CD4-positive, alpha-beta T cell treated with Interleukin-21 for 1 hour (primary cell): ENCODE results near the gene SCAMP4.
"Not testable (repeated sequence)": the region's sequence is repeated elsewhere in the genome, so short reads cannot be mapped to it uniquely, and the experiment has no call there.

Experiments
- DNase-seq: peaks from one replicate; pipeline ENCODE4 v3.0.0-alpha.2; 2020

SCAMP4 gene

DNA sequence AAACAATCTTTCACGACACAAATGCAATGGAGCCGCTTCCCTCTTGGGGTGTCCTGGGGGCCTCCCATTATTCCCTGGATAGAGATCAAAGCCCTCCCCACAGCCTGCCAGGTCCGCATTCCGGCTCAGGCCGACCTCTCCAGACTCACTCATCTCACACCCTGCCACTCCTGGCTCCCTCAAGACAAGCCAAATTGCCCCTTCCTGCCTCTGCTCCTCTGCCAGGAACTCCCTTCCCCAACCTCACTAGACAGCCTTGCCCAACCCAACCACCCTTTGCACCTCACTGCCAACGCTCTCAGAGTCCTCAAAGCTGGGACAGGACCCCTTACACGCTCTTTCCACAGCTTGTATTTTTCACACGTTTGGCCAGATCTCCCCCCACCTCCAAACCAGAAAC, 21.4 kb upstream of the SCAMP4 start:
- no peak for DNase-seq

DNA sequence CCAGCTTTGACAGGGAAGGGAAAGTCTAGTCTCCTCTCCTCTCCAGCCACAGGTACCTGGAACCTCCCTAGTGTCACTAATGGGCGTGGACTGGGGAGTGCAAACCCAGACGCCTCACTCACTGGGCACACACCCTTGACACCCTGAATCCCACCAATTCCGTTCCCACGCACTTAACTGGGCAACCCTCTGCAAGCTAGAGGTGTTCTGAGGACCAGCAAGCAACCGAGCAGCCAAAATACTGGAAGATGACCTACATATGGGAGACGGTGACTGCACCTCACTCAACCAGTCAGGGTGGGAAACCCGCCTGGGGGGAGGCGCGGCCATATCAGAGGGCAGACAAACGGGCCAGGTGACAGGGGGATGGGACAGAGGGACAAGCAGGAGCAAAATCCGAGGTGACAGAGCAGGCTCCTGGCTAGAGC, 20.9 kb upstream of the SCAMP4 start:
- DNase-seq = peak; percentile 70

DNA sequence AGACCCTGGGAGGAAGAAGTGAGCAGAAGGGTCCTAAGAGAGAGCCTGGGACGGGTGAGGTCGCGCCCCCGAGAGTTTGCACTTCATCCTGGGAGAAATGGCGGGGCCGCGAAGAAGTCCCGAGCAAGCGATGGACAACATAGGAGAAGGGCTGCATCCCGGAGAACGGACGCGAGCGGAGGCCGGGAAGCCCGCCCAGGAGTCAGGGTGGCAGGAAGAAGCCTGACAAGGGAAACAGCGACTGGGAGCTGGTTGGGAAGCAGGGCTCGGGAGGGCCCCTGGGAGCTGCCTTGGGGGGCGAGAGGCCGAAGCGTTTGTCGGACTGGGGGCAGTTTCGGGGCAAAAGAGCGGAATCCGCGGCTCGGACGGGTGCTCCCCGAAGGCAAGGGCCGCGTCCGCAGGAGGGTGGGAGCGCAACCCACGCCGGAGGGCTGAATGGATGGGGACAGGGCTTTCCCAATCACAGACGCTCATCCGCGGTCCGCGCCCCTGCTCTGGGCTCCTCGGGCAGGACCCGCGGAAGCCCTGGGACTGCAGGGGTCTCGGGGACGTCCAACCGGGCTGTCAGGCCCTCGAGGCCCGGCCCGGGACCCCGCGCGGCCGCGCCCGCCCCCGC, 20.4 kb upstream of the SCAMP4 start:
- no peak for DNase-seq

DNA sequence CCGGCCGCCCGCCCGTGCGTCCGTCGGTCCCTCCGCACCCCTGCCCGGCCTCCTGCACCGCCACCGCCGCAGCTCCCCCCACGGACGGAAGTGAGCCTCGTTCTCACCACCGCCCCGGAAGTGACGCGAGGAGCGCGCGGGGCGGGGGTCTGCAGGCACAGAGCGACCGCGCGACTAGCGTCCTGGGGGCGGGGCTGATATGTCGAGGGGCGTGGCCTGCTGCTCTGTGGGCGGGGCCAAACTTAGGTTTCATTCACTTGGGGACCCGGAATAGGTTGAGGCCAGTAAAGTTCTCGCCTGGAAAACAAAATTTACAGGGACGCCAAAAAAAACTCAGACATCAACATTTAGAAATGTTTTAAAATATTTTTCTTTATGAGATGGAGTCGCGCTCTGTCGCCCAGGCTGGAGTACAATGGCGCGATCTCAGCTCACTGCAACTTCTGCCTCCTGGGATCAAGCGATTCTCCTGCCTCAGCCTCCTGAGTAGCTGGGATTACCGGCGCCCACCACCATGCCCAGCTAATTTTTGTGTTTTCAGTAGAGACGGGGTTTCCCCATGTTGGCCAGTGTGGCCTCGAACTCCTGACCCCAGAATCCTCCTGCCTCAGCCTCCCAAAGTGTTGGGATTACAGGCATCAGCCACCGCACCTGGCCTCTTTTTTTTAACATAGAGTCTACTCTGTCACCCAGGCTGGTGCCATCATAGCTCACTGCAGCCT, 19.6 kb upstream of the SCAMP4 start, which contains the start of gene ABHD17A:
Gene ABHD17A (minus strand): TSS at position 99 of the 722 bp plus-strand sequence. CDS start 3,930 bp downstream, outside the sequence.
- peak; percentile 95 for DNase-seq

DNA sequence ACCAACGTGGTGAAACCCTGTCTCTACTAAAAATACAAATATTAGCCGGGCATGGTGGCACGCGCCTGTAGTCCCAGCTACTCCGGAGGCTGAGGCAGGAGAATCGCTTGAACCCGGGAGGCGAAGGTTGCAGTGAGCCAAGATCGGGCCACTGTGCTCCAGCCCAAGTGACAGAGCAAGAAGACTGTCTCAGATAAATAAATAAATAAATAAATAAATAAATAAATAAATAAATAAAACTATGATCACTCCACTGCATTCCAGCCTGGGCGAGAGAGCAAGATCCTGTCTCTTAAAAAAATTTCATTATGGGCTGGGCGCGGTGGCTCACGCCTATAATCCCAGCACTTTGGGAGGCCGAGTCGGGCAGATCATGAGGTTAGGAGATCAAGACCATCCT, 18.8 kb upstream of the SCAMP4 start:
- not testable (repeated sequence) for DNase-seq

DNA sequence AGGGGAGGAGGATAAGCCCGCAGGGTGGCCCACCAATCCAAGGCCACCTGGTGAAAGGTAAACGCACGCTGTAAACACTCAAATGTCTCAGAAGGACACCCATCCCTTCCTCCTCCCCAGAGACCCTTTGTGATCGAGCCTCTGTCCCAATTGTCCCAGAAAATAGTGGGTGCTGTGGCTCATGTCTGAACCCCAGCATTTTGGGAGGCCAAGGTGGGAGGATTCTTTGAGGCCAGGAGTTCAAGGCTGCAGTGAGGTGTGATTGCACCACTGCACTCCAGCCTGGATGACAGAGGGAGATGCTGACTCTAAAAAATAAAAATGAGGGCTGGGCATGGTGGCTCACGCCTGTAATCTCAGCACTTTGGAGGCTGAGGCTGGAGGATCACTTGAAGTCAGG, 16.8 kb upstream of the SCAMP4 start:
- DNase-seq = no peak

DNA sequence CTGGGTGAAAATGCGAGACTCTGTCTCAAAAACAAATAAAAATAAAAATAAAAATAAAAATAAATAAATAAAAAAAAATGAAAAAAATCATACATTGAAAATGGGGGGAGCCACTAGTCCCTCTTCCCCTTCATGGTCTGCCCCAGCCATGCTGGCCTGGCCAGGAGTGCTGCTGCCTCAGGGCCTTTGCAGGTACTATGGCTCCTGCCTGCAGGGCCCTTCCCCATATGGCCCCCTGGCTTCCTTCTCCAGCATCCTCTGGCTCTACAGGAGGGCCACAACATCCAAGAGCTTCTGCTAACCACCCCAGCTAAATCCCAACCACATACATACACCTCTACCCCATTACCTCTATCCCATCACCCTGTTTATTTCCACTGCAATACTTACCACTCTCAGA, 15.3 kb upstream of the SCAMP4 start:
- no peak for DNase-seq

DNA sequence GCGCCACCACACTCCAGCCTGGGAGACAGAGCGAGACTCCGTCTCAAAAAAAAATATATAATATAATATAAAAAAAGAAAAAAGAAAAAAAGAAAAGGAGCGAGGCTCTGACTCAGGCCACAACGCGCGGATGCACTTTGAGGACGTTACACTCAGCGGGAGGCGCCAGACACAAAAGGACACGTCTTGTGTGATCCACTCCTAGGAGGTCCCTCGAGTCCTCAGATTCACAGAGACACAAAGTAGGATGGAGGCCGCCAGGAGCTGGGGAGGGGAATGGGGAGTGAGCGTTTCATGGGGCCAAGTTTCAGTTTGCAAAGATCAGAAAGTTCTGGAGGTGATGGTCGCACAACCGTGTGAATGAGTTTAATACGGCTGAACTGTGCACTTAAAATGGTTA, 11.4 kb upstream of the SCAMP4 start:
- no peak for DNase-seq

DNA sequence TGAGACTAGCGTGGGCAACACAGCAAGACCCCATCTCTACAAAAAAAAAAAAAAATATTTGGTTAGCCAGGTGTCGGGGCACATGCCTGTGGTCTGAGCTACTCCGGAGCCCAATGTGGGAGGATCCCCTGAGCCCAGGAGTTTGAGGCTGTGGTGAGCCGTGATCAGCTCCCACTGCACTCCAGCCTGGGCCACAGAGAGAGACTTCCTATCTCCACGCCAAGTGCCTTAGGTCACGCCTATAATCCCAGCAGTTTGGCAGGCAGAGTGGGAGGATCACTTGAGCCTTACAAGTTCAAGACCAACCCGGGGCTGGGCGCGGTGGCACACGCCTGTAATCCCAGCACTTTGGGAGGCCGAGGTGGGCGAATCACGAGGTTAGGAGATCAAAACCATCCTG, 8.7 kb upstream of the SCAMP4 start:
- no peak for DNase-seq

DNA sequence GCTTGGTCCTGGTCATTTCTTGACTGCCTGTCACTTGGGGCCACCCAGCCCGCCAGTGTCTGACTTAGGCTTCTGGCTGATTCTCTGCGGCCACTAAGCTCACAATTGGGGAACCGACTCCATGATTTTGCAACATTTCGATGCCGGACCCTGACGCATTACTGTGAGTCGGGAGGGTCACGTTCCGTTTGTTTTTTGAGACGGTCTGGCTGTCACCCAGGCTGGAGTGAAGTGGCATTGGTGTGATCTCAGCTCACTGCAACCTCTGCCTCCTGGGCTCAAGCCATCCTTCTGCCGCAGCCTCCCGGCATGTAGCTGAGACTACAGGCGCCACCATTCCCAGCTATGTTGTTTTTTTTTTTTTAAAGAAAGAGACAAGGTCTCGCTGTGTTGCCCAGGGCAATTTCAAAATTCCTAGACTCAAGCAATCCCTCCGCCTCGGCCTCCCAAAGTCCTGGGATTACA, 3.2 kb upstream of the SCAMP4 start:
- no peak for DNase-seq

DNA sequence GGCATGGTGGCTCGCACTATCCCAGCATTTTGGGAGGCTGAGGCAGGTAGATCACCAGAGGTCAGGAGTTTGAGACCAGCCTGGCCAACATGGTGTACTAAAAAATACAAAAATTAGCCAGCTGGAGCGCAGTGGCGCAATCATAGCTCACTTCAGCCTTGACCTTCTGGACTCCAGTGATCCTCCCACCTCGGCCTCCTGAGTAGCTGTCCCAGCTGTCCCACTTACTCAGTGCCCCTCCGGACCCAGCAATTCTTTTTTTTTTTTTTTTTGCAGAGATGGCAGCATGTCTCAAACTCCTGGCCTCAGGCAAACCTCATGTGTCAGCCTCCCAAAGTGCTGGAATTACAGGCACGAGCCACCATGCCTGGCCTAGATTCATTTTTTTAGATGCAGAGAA, 2.3 kb upstream of the SCAMP4 start:
- DNase-seq = no peak

DNA sequence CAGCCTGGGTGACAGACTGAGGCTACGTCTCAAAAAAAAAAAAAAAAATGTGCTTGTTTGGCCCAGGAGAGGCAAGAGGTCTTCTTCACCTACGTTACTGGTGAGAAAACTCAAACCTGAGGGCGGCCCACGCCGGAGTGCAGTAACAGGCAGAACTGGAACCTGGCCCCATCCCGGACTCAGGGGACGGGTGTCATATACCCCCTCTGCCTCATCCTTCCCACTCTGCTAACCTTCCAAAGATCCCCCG, 414 bp upstream of the SCAMP4 start:
- no peak for DNase-seq

DNA sequence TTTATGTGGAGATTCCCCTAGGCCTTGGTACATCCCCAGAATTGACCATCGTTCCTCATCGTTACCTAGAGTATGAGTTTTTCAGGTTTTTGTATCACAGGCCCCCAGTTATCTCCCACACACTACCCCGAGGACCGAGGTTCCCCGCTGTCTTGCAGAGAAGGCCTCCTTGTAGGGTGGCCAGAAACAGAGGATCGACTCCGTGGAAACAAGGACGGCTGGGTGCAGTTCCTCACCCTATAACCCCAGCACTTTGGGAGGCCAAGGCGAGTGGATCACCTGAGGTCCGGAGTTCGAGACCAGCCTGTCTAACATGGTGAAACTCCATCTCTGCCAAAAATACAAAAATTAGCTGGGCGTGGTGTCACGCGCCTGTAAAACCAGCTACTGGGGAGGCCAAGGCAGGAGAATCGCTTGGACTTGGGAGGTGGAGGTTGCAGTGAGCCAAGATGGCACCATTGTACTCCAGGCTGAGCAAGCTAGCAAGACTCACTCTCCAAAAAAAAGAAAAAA, 720 bp downstream of the SCAMP4 start:
- DNase-seq = no peak

DNA sequence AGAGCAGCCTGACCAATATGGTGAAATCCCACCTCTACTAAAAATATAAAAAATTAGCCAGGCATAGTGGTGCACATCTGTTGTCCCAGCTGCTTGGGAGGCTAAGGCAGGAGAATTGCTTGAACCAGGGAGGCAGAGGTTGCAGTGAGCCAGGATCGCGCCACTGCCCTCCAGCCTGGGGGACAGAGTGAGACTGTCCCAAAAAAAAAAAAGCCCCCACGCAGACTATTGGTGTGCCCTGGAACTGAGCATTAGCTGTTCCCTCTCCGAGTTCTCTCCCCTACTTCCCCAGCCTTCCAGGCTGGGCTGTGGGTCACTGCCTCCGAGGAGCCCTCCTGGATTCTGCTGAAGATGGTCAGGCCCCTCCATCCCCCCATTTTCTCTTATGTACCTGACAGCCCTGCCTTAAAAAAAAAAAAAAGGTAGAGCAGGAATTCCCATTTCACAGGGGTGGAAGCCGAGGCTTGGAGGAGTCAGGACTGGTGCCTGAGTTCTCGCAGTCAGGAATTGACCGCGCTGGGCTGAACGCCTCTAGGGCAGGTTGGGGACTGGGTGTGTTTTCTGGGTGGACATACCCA, 1.9 kb downstream of the SCAMP4 start:
- DNase-seq = no peak

DNA sequence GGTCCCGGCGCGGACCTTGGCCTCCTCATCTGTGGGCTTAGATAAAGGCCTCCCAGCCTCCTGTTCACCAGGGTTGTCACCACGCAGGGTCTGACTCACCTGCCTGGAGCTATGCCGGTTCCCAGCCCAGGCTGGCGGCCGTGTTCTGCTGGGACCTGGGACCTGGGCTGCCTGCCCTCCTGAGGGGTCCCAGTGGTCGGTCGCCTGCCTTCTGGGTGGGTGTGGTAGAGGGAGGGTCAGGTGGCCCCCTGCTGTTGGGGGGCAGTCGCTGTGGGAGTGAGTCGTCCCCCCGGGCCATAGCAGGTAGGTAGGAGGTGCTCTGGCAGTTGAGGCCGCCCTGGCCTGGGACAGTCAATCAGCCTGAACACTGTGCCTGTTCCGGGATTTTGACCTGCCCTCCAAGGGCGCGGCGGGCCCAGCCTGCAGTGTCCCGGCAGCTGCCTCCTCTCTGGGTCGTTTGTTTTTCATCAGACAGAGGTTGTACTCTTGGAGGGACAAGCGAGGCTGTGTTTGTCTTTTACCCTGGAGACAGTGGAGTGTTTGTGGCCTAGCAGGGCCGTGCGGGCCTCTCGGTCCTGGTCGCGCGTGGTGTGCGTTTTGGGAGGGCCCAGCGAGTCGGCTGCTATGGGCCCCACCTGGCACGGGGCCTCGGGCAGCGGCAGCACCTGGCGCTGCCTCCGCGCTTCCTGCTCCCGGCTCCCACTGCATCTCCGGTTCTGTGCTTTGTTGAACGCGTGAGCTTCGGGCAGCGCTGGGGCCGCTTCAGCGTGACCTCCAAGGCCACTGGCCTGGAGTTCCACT, 2.6 kb downstream of the SCAMP4 start:
- no peak for DNase-seq

DNA sequence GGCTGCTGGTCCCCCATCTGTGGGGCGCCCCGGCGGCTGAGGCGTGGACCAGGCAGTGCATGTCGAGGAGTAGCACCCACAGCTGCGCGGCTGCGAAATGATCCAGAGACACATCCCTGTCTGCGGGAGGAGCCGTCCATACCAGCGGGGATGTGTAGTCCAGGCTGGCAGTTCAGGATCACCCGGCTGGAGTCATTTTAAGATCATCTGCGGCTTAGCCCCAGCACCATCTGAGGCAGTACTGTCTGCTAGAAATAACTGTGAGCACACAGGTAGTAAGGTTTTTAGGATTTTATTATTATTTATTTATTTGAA, 3.1 kb downstream of the SCAMP4 start:
- no peak for DNase-seq

DNA sequence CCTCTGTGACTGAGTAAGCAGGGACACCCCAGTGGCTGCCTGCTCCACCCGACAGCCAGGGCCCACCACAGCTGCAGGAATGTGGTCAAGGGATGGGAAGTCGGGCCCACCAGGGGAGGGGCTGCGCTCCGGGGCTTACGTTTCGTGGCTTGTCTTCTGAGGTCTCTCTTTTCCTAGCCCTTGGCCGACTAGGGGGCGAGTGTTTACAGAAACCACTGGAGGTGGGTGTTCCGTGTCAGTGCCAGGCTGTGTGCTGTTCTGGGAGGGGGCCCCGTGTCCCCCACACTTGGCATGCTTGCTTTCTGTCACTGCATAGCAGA, 4.5 kb downstream of the SCAMP4 start:
- no peak for DNase-seq

DNA sequence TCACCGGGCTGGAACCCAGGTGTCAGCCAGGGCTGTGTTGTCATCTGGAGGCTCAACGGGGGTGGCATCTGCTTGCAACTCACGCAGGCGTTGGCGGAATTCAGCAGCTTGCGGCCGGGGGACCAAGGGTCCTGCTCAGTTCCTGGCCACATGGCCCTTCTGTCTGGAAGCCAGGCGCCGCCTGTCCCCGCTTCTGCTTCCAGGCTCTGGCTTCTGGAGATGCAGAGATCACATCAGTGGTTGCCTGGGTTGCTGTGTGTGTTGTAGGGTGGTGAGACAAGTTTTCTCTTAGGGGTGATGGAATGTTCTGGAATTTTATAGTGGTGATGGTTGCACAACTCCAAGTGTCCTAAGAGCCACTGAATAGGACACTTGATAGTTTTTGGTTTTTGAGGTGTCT, 5.0 kb downstream of the SCAMP4 start:
- no peak for DNase-seq

DNA sequence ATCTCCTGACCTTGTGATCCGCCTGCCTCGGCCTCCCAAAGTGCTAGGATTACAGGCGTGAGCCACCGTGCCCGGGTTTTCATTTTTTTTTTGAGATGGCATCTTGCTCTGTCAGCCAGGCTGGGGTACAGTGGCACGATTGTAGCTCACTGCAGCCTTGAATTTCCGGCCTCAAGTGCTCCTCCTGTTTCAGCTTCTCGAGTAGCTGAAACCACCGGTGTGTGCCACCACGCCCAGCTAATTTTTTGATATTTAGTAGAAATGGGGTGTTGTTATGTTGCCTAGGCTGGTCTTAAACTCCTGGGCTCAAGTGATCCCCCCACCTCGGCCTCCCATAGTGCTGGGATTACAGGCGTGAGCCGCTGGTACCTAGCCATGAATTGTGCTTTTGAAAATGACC, 5.9 kb downstream of the SCAMP4 start:
- no peak for DNase-seq

DNA sequence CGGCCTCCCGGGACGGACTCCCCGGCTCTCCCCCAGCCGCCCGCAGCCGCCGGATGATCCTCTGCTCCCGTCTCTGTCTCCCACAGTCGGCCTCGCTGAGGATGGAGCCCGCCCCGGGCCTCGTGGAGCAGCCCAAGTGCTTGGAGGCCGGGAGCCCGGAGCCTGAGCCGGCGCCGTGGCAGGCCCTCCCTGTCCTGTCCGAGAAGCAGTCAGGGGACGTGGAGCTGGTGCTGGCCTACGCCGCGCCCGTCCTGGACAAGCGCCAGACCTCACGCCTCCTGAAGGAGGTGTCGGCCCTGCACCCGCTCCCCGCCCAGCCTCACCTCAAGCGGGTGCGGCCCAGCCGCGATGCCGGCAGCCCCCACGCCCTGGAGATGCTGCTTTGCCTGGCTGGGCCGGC, 6.8 kb downstream of the SCAMP4 start:
- DNase-seq = no peak

DNA sequence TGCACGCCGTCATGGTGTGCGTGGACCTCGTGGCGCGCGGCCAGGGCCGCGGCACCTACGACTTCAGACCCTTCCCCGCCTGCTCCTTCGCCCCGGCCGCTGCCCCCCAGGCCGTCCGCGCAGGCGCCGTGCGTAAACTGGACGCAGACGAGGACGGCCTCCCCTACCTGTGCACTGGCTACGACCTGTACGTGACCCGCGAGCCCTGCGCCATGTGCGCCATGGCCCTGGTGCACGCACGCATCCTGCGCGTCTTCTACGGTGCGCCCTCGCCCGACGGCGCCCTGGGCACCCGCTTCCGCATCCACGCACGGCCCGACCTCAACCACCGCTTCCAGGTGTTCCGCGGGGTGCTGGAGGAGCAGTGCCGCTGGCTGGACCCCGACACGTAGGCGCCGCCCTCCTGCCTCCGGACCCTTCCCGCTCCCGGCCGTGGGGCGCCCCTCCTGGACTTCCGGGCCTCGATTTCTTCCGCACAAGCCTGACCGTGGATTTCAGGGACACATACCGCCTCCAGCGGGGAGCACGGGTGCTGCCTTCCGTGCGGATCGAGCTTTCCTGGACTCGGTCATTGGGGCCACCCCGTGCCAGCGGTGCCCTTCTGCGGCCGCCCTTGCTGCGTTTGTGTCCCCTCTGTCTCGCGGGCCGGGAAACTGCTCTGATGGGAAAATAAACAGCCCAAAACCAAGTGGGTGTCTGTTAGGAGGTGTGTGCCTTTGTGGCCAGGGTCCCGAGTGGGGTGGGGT, 7.7 kb downstream of the SCAMP4 start:
- no peak for DNase-seq

DNA sequence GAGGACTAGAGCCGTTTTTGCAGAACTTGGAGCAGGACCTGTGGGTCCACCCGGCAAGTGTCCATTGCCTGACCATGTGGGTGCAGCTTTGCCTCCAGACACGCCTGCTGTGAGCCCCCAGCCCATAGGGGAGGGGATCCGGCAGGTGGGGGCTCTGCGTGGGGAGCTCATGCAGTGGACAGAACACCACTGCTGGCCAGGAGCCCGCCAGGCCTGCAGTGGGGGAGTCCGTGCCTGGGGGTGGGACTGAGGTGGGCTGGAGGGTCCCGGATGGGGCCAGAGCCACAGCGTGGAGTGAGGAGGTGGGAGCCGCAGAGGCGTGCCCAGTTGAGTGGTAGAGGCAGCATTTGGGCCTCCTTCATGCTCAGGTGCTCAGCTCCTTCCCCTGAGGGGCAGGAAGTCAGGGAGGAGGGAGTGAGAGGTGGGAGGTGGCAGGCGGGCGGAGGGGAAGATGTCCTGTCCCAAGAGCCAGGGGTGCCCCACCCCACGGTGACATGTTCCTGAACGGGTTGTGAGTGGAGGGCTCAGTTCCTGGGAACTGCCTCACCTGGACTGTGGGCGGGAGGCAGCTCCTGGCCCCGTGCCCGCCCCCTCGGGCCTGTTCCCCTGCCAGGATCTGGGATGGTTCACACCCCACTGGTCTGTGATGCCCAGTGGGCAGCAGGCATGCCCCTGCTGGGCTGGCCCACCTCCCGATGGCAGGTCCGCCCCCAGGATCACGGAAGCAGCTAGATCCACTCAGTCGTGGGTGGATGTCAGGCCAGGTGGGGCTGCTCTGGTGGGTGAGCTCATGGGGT, 8.8 kb downstream of the SCAMP4 start:
- no peak for DNase-seq
